GM12864 (cell line): ENCODE results near the gene SLAMF1.
"Not testable (repeated sequence)": the region's sequence is repeated elsewhere in the genome, so short reads cannot be mapped to it uniquely, and the experiment has no call there.

Experiments used
- DNase-seq: peaks from one replicate; pipeline ENCODE4 v3.0.0-alpha.2; 2011; ENCODE audit warnings: low read depth
- H3K4me3 ChIP-seq: 2 replicates; pipeline ENCODE4 v1.5.1; 2011; ENCODE audit warnings: mild to moderate bottlenecking, low read depth, low read length, control low read depth
- CTCF ChIP-seq: IDR thresholded peaks from 2 replicates; pipeline ENCODE4 v1.5.1; 2011; ENCODE audit warnings: low read depth, mild to moderate bottlenecking, moderate library complexity, low read length, control low read depth, inconsistent platforms; ENCODE audit errors: missing control alignments

SLAMF1 gene

GRCh38 chr1:160597705-160598104, 49.1 kb downstream of the SLAMF1 start:
- TF ChIP-seq CTCF, result no peak
- H3K4me3 ChIP-seq, result no peak overlapping the region
- DNase-seq, result no peak

DNA sequence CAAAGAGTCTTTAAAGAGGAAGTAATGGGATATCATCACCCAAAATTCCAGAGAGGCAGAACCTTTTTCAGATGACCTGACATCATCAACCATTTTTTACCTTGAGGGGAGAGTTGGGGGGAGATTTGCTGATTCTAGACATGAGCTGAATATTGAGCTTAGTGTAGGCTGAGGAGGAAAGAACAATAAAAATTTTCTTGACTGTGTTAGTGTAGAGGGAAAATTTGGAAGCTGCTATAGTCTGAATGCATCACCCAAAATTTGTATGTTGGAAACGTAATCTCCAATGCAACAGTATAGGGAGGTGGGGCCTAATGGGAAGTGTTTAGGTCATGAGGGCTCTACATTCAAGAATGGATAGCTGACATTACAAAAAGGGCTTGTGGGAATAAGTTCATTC, 49.8 kb downstream of the SLAMF1 start:
- no peak for TF ChIP-seq CTCF
- no peak for DNase-seq
- H3K4me3 ChIP-seq, result no peak overlapping the region

GRCh38 chr1:160590488-160590887, 56.4 kb downstream of the SLAMF1 start:
- no peak overlapping the region for H3K4me3 ChIP-seq
- no peak for DNase-seq
- TF ChIP-seq CTCF, result no peak

DNA sequence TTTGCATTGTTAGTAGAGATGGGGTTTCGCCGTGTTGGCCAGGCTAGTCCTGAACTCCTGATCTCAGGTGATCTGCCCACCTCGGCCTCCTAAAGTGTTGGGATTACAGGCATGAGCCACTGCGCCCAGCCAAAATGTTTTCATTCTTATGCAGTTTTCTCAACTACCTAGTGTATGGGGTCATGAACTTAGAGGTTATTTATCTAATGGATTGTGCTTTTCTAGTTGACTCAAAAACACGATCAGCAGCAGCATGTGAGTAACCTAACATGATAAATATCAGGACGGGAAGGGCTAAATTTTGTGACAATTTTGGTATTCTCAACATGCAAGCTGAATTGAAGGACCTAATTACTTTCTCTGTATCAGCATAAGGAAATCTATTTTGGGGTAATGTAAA, 58.4 kb downstream of the SLAMF1 start:
- TF ChIP-seq CTCF, result no peak
- DNase-seq, result no peak

GRCh38 chr1:160584784-160585183, 62.1 kb downstream of the SLAMF1 start:
- no peak overlapping the region for H3K4me3 ChIP-seq
- DNase-seq, result no peak
- TF ChIP-seq CTCF, result no peak

More for the DNA sequence above, 58.4 kb downstream of the SLAMF1 start:
- H3K4me3 ChIP-seq, result no peak overlapping the region

- DNase-seq, result not testable (repeated sequence)
Measured at GRCh38 chr1:160582976-160583375, 63.9 kb downstream of the SLAMF1 start.

GRCh38 chr1:160581961-160582360, 64.9 kb downstream of the SLAMF1 start:
- DNase-seq, result no peak
- TF ChIP-seq CTCF, result no peak
- no peak overlapping the region for H3K4me3 ChIP-seq

More at GRCh38 chr1:160582976-160583375, 63.9 kb downstream of the SLAMF1 start:
- not testable (repeated sequence) for H3K4me3 ChIP-seq

DNA sequence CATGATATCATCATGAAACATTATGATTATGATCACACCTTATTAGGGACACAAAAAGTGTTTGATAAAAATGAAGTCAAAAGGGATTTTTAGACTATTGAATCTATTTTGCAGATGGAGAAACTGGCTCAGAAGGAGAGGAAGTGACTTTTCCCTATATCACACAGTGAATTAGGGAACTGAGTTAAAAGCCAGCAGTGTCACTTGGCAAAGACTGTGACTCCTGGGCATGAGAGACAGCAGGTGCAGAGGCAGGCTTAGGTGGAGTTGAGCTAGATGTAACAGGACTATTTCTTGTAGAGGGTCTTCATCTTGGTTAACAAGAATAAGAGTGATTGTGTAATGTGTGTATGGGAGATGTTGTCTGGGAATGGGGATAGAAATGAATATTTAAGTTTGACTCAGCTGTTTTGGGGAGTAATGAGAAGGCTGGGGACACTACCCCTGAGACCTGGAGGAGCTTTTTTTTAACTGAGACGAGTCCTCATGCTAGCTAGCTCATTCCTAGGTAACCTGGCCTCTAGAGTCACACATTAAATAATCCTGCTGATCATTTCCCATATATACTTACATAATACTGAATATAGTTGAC, 66.5 kb downstream of the SLAMF1 start:
- H3K4me3 ChIP-seq, result no peak overlapping the region
- DNase-seq, result no peak
- no peak for TF ChIP-seq CTCF
